HL-60 (cell line): ENCODE data around the gene NF2.

Source experiments
- CTCF ChIP-seq: IDR thresholded peaks from one replicate; pipeline ENCODE4 v1.5.1; 2011; ENCODE audit warnings: low read length, control low read depth, inconsistent platforms; ENCODE audit not compliant: insufficient read depth
- GABPA ChIP-seq: IDR thresholded peaks from 2 replicates; pipeline ENCODE4 v1.6.1; 2012; ENCODE audit warnings: low read depth

- TF ChIP-seq CTCF (no peak), GABPA (no peak)
Measured at GRCh38 chr22:29717789-29718188, 114.4 kb downstream of the NF2 start.
